ENCODE results near the gene MOB4.

Gene MOB4

GRCh38 chr2:197514754-197515153 lies 1.1 kb upstream of the MOB4 start:
- peaks cover 3 to 4% of the 10 kb centered on the region in 2 experiments for H3K36me3 ChIP-seq (ENCODE audit: control insufficient read depth in 1 of 2, insufficient read depth in 2 of 2, low read length in 2 of 2)
- H3K4ac ChIP-seq (ENCODE audit: low read depth, low read length), result no peak overlapping the region
- no peak overlapping the region for H4K8ac ChIP-seq (ENCODE audit: low read depth, low read length)
- H3K27me3 ChIP-seq (ENCODE audit: insufficient read depth, low read length), result no peaks in the 10 kb centered on the region
- no peak overlapping the region for H2BK12ac ChIP-seq (ENCODE audit: low read length)
- no peak overlapping the region for H3K23ac ChIP-seq (ENCODE audit: low read length)
- H2AK5ac ChIP-seq (ENCODE audit: low read length), result no peak overlapping the region
- H3K18ac ChIP-seq (ENCODE audit: low read length), result no peak overlapping the region
- H2BK5ac ChIP-seq (ENCODE audit: low read depth, low read length, poor library complexity), result no peak overlapping the region
- H3K14ac ChIP-seq (ENCODE audit: low read length), result no peak overlapping the region
- H3K9ac ChIP-seq (ENCODE audit: low read length), result no peak overlapping the region
- H3K9me3 ChIP-seq (ENCODE audit: insufficient read depth, low read depth, low read length), result peaks cover 4% of the 10 kb centered on the region
- H3K79me2 ChIP-seq (ENCODE audit: control insufficient read depth, insufficient read depth, low read length, poor library complexity), result peaks cover 8% of the 10 kb centered on the region
- peak overlapping the region; percentile 94 for H3K27ac ChIP-seq (ENCODE audit: low read depth, low read length)
- DNase-seq, result no peak
- H3K79me1 ChIP-seq (ENCODE audit: low read length), result peaks cover 9% of the 10 kb centered on the region
- H4K91ac ChIP-seq (ENCODE audit: low read depth, low read length), result no peak overlapping the region
- no peak overlapping the region for H4K12ac ChIP-seq (ENCODE audit: low read depth, low read length)
- H2AFZ ChIP-seq (ENCODE audit: insufficient read depth, low read length, poor library complexity), result no peak overlapping the region
- H3K4me1 ChIP-seq (ENCODE audit: control insufficient read depth in 1 of 2, insufficient read depth in 2 of 2, low read length in 2 of 2), result no peaks in the 10 kb centered on the region
- no peak overlapping the region for H3K4me3 ChIP-seq (ENCODE audit: low read depth, low read length)
- no CpG with 5 or more reads among the region's 3 CpGs for WGBS (ENCODE audit: extremely low coverage, insufficient coverage, insufficient read length)
- H2BK120ac ChIP-seq (ENCODE audit: insufficient read depth, low read length, poor library complexity), result no peak overlapping the region
- peak overlapping the region; percentile 71 for H3K4me2 ChIP-seq (ENCODE audit: low read length)

- Histone ChIP-seq H3K4me1 (ENCODE audit: control insufficient read depth in 1 of 2, insufficient read depth in 2 of 2, low read length in 2 of 2) (no peaks in the 10 kb centered on the region), H3K18ac (ENCODE audit: low read length) (no peak overlapping the region), H3K4ac (ENCODE audit: low read depth, low read length) (no peak overlapping the region), H3K36me3 (ENCODE audit: control insufficient read depth in 1 of 2, insufficient read depth in 2 of 2, low read length in 2 of 2) (peaks cover 3 to 4% of the 10 kb centered on the region in 2 experiments), H2BK5ac (ENCODE audit: low read depth, low read length, poor library complexity) (peak overlapping the region; percentile 12), H4K91ac (ENCODE audit: low read depth, low read length) (peak overlapping the region; percentile 42), H3K79me2 (ENCODE audit: control insufficient read depth, insufficient read depth, low read length, poor library complexity) (peaks cover 8% of the 10 kb centered on the region), H3K4me2 (ENCODE audit: low read length) (peak overlapping the region; percentile 71), H3K27me3 (ENCODE audit: insufficient read depth, low read length) (no peaks in the 10 kb centered on the region), H4K8ac (ENCODE audit: low read depth, low read length) (peak overlapping the region; percentile 59), H4K12ac (ENCODE audit: low read depth, low read length) (peak overlapping the region; percentile 9), H3K9me3 (ENCODE audit: insufficient read depth, low read depth, low read length) (peaks cover 4% of the 10 kb centered on the region), H3K23ac (ENCODE audit: low read length) (no peak overlapping the region), H3K27ac (ENCODE audit: low read depth, low read length) (peak overlapping the region; percentile 94), H3K4me3 (ENCODE audit: low read depth, low read length) (peak overlapping the region; percentile 98), H2BK12ac (ENCODE audit: low read length) (no peak overlapping the region), H3K79me1 (ENCODE audit: low read length) (peaks cover 9% of the 10 kb centered on the region), H3K14ac (ENCODE audit: low read length) (peak overlapping the region; percentile 6), H2BK120ac (ENCODE audit: insufficient read depth, low read length, poor library complexity) (no peak overlapping the region), H2AFZ (ENCODE audit: insufficient read depth, low read length, poor library complexity) (peak overlapping the region; percentile 38), H3K9ac (ENCODE audit: low read length) (peak overlapping the region; percentile 80), H2AK5ac (ENCODE audit: low read length) (no peak overlapping the region)
- WGBS (ENCODE audit: extremely low coverage, insufficient coverage, insufficient read length), result no CpG with 5 or more reads among the region's 16 CpGs
- DNase-seq, result no peak
These were observed 539 bp upstream of the MOB4 start for GRCh38 chr2:197515315-197515738.

GRCh38 chr2:197516393-197516761 lies 511 bp downstream of the MOB4 start:
- Histone ChIP-seq H2BK5ac (ENCODE audit: low read depth, low read length, poor library complexity) (peak overlapping the region; percentile 90), H4K12ac (ENCODE audit: low read depth, low read length) (peak overlapping the region; percentile 87), H3K4me3 (ENCODE audit: low read depth, low read length) (peak overlapping the region; percentile 98), H3K79me1 (ENCODE audit: low read length) (peaks cover 9% of the 10 kb centered on the region), H3K79me2 (ENCODE audit: control insufficient read depth, insufficient read depth, low read length, poor library complexity) (peaks cover 8% of the 10 kb centered on the region), H3K14ac (ENCODE audit: low read length) (peak overlapping the region; percentile 92), H2BK120ac (ENCODE audit: insufficient read depth, low read length, poor library complexity) (peak overlapping the region; percentile 90), H3K4me2 (ENCODE audit: low read length) (peak overlapping the region; percentile 71), H3K23ac (ENCODE audit: low read length) (no peak overlapping the region), H2AK5ac (ENCODE audit: low read length) (peak overlapping the region; percentile 22), H3K27me3 (ENCODE audit: insufficient read depth, low read length) (no peaks in the 10 kb centered on the region), H3K27ac (ENCODE audit: low read depth, low read length) (peak overlapping the region; percentile 94), H3K4me1 (ENCODE audit: control insufficient read depth in 1 of 2, insufficient read depth in 2 of 2, low read length in 2 of 2) (no peaks in the 10 kb centered on the region), H2BK12ac (ENCODE audit: low read length) (no peak overlapping the region), H3K36me3 (ENCODE audit: control insufficient read depth in 1 of 2, insufficient read depth in 2 of 2, low read length in 2 of 2) (peaks cover 3 to 4% of the 10 kb centered on the region in 2 experiments), H3K9me3 (ENCODE audit: insufficient read depth, low read depth, low read length) (peaks cover 4% of the 10 kb centered on the region), H3K18ac (ENCODE audit: low read length) (peak overlapping the region; percentile 91), H3K9ac (ENCODE audit: low read length) (peak overlapping the region; percentile 99), H2AFZ (ENCODE audit: insufficient read depth, low read length, poor library complexity) (peak overlapping the region; percentile 86), H4K8ac (ENCODE audit: low read depth, low read length) (peak overlapping the region; percentile 90), H3K4ac (ENCODE audit: low read depth, low read length) (peak overlapping the region; percentile 94), H4K91ac (ENCODE audit: low read depth, low read length) (peak overlapping the region; percentile 93)
- DNase-seq, result peak; percentile 95
- WGBS (ENCODE audit: extremely low coverage, insufficient coverage, insufficient read length), result no CpG with 5 or more reads among the region's 17 CpGs

- Histone ChIP-seq H3K18ac (ENCODE audit: low read length) (no peak overlapping the region), H2AFZ (ENCODE audit: insufficient read depth, low read length, poor library complexity) (no peak overlapping the region), H3K4ac (ENCODE audit: low read depth, low read length) (no peak overlapping the region), H3K79me2 (ENCODE audit: control insufficient read depth, insufficient read depth, low read length, poor library complexity) (peaks cover 8% of the 10 kb centered on the region), H3K9ac (ENCODE audit: low read length) (no peak overlapping the region), H3K4me2 (ENCODE audit: low read length) (no peak overlapping the region), H3K4me3 (ENCODE audit: low read depth, low read length) (no peak overlapping the region), H3K27me3 (ENCODE audit: insufficient read depth, low read length) (no peaks in the 10 kb centered on the region), H2BK12ac (ENCODE audit: low read length) (no peak overlapping the region), H3K9me3 (ENCODE audit: insufficient read depth, low read depth, low read length) (peaks cover 4% of the 10 kb centered on the region), H3K36me3 (ENCODE audit: control insufficient read depth in 1 of 2, insufficient read depth in 2 of 2, low read length in 2 of 2) (peaks cover 3 to 4% of the 10 kb centered on the region in 2 experiments), H3K79me1 (ENCODE audit: low read length) (peaks cover 9% of the 10 kb centered on the region), H2AK5ac (ENCODE audit: low read length) (no peak overlapping the region), H4K91ac (ENCODE audit: low read depth, low read length) (no peak overlapping the region), H2BK120ac (ENCODE audit: insufficient read depth, low read length, poor library complexity) (no peak overlapping the region), H3K4me1 (ENCODE audit: control insufficient read depth in 1 of 2, insufficient read depth in 2 of 2, low read length in 2 of 2) (no peaks in the 10 kb centered on the region), H3K14ac (ENCODE audit: low read length) (no peak overlapping the region), H4K8ac (ENCODE audit: low read depth, low read length) (no peak overlapping the region), H3K27ac (ENCODE audit: low read depth, low read length) (no peak overlapping the region), H2BK5ac (ENCODE audit: low read depth, low read length, poor library complexity) (no peak overlapping the region), H4K12ac (ENCODE audit: low read depth, low read length) (no peak overlapping the region), H3K23ac (ENCODE audit: low read length) (no peak overlapping the region)
- DNase-seq, result no peak
- no CpG with 5 or more reads among the region's 2 CpGs for whole genome bisulfite sequencing (ENCODE audit: extremely low coverage, insufficient coverage, insufficient read length)
These were observed 1.3 kb downstream of the MOB4 start for GRCh38 chr2:197517150-197517549.
